Smooth muscle cell (in vitro differentiated cells): ENCODE measurements around the gene CD44. TPM values are rescaled to one million over a fixed set of nuclear protein-coding genes. Genes with fewer than 3 reads are reported as not detected.
A peak's percentile ranks its signal among the peaks of the same experiment; 100 is the strongest.

Source experiments
- DNase-seq: peaks from one replicate; lab custom pipeline; 2025; ENCODE audit not compliant: unreplicated experiment; lab: John Stamatoyannopoulos, UW
- H2AFZ ChIP-seq: fragments of 200-600 bp; sonication (generic); 2 replicates; pipeline ENCODE4 v1.6.0; 2016; ENCODE audit warnings: antibody characterized with exemption, low read depth, mild to moderate bottlenecking
- H3F3A ChIP-seq: fragments of 200-600 bp; sonication (generic); 2 replicates; pipeline ENCODE4 v1.6.0; 2017; ENCODE audit warnings: antibody characterized with exemption, low read depth
- H3K27ac ChIP-seq: fragments of 200-600 bp; sonication (generic); 2 replicates; pipeline ENCODE4 v1.5.1; 2016; ENCODE audit warnings: low read depth, mild to moderate bottlenecking
- H3K27me3 ChIP-seq: fragments of 200-600 bp; sonication (generic); 2 replicates; pipeline ENCODE4 v1.6.1; 2016; ENCODE audit warnings: low read depth, mild to moderate bottlenecking
- H3K36me3 ChIP-seq: fragments of 200-600 bp; sonication (generic); 2 replicates; pipeline ENCODE4 v1.5.1; 2016; ENCODE audit warnings: low read depth
- H3K4me1 ChIP-seq: fragments of 200-600 bp; sonication (generic); 2 replicates; pipeline ENCODE4 v1.5.1; 2016; ENCODE audit warnings: low read depth
- H3K4me2 ChIP-seq: fragments of 200-600 bp; sonication (generic); 2 replicates; pipeline ENCODE4 v1.6.0; 2016; ENCODE audit warnings: mild to moderate bottlenecking
- H3K4me3 ChIP-seq: fragments of 200-600 bp; sonication (generic); 2 replicates; pipeline ENCODE4 v1.5.1; 2016; ENCODE audit warnings: mild to moderate bottlenecking
- H3K79me2 ChIP-seq: fragments of 200-600 bp; sonication (generic); 2 replicates; pipeline ENCODE4 v1.6.0; 2016; ENCODE audit warnings: low read depth, mild to moderate bottlenecking
- H3K9ac ChIP-seq: fragments of 200-600 bp; sonication (generic); 2 replicates; pipeline ENCODE4 v1.6.0; 2016; ENCODE audit warnings: low read depth
- H3K9me3 ChIP-seq: fragments of 200-600 bp; sonication (generic); replicated peaks from 2 replicates; pipeline ENCODE4 v1.5.1; 2016; ENCODE audit warnings: low read depth
- H4K20me1 ChIP-seq: fragments of 200-600 bp; sonication (generic); 2 replicates; pipeline ENCODE4 v1.6.0; 2016; ENCODE audit warnings: low read depth
- CTCF ChIP-seq: fragments of 200-600 bp; sonication (generic); IDR thresholded peaks from 2 replicates; pipeline ENCODE4 v1.5.1; 2017; ENCODE audit warnings: borderline replicate concordance, mild to moderate bottlenecking, antibody characterized with exemption; ENCODE audit not compliant: insufficient read depth, poor library complexity, severe bottlenecking
- WGBS: methylation state at CpG from one replicate; pipeline ENCODE4 v1.1.7; 2016; ENCODE audit warnings: low lambda C conversion rate; 5-methylcytosine and 5-hydroxymethylcytosine counted together
- polyA plus RNA-seq: library from polyadenylated mRNA; unstranded; fragments of >200 nt; fragmentation: Nextera tagmentation; extraction: Ambion mirVana; gene quantifications from 2 replicates; pipeline ENCODE4 v1.2.1, GENCODE V29; 2016
- total RNA-seq: library from RNA; depleted of rRNA; stranded (reverse); fragments of >200 nt; gene quantifications from 2 replicates; pipeline ENCODE4 v1.2.3, GENCODE V29; 2014

Gene CD44
- total and polyA plus RNA-seq, 2 experiments from 2014 or later = 116 to 248 TPM

DNA sequence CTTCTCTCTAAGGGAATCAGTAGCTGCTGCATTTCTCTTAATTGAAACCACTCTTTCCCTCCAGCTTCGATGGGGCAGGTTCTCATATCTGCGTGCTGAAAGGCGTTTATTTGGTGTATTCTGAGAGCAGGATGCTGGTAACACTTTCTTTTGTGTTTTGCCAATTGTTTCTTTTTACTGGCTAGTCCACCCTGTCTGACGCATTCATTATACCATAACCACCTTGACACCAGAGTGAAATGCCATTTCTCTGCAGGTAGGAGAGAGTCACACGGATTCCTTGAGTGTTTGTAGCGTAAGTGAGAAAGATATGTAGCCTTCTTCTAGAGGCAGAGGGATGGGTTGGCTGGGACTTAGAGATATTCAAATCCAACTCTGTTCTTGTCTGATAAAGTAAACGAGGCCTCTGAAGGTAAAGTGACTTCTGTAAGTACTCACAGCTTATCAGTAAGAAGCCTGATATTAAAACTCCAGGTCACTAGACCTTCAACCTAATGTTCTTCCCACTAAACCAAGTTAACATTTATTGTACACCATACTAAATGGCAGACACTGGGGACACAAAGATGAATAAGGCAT is 21.4 kb downstream of the CD44 start:
- H3F3A ChIP-seq = peaks cover 4% of the 10 kb centered on the region
- H3K9ac ChIP-seq = no peak overlapping the region
- H3K36me3 ChIP-seq = no peaks in the 10 kb centered on the region
- H3K4me1 ChIP-seq = peaks cover 9% of the 10 kb centered on the region
- no peak for DNase-seq
- H3K27me3 ChIP-seq = no peaks in the 10 kb centered on the region
- TF ChIP-seq CTCF = no peak
- 80% methylated on average over 7 of the region's 7 CpGs for WGBS
- H3K4me2 ChIP-seq = no peak overlapping the region
- peaks cover 10% of the 10 kb centered on the region for H3K79me2 ChIP-seq
- peaks cover 55% of the 10 kb centered on the region for H4K20me1 ChIP-seq
- H3K27ac ChIP-seq = no peak overlapping the region
- no peak overlapping the region for H2AFZ ChIP-seq
- no peaks in the 10 kb centered on the region for H3K9me3 ChIP-seq
- H3K4me3 ChIP-seq = no peak overlapping the region

DNA sequence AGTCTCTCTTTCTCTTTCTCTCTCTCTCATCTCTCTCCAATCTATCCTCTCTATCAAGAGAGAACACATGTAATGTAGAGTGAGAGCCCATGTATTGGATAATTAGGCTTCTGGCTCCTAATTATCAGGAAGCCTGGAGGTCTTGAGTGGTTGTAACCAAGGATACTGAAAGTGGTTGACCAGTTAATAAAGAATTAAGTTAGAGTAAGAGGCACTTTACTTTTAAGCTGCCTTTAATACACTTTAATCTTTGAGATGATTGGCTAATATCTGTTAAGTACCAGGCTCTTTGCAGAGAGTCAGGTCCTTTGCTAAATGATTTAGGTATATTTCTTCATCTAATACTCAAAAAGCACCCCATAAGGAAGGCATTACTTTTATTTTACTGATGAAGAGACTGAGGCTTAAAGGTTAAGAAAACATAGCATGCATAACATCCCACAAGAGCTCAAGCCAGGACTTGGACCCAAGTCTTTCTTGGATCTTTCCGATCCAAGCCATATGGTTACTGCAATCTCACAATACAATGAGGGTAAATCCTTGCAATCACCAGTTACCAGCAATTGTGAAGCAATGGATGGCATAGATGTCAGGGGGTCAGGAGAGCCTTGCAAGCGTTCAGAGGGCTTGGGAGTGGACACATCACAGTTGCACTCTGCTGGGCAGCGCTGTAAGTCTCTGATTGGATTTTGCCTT is 22.1 kb downstream of the CD44 start:
- H3K79me2 ChIP-seq = peaks cover 8% of the 10 kb centered on the region
- H3F3A ChIP-seq = peaks cover 4% of the 10 kb centered on the region
- no peak for DNase-seq
- H3K9ac ChIP-seq = no peak overlapping the region
- no peak overlapping the region for H3K4me3 ChIP-seq
- H3K4me2 ChIP-seq = no peak overlapping the region
- no peak for TF ChIP-seq CTCF
- 82% methylated on average over 3 of the region's 3 CpGs for WGBS
- H3K9me3 ChIP-seq = no peaks in the 10 kb centered on the region
- no peaks in the 10 kb centered on the region for H3K36me3 ChIP-seq
- H3K4me1 ChIP-seq = peaks cover 16% of the 10 kb centered on the region
- H3K27me3 ChIP-seq = no peaks in the 10 kb centered on the region
- peaks cover 51% of the 10 kb centered on the region for H4K20me1 ChIP-seq
- H3K27ac ChIP-seq = no peak overlapping the region
- no peak overlapping the region for H2AFZ ChIP-seq

GRCh38 chr11:35162745-35163144 is 23.8 kb downstream of the CD44 start:
- WGBS = 90% methylated on average over 2 of the region's 2 CpGs
- no peaks in the 10 kb centered on the region for H3K9me3 ChIP-seq
- DNase-seq = no peak
- H3K9ac ChIP-seq = no peak overlapping the region
- H3K27me3 ChIP-seq = no peaks in the 10 kb centered on the region
- H3K79me2 ChIP-seq = peaks cover 12% of the 10 kb centered on the region
- H3K4me2 ChIP-seq = peak overlapping the region; percentile 15
- no peaks in the 10 kb centered on the region for H3K36me3 ChIP-seq
- no peak overlapping the region for H2AFZ ChIP-seq
- peaks cover 6% of the 10 kb centered on the region for H3F3A ChIP-seq
- peaks cover 31% of the 10 kb centered on the region for H3K4me1 ChIP-seq
- H4K20me1 ChIP-seq = peaks cover 37% of the 10 kb centered on the region
- peak overlapping the region; percentile 34 for H3K27ac ChIP-seq
- H3K4me3 ChIP-seq = no peak overlapping the region
- TF ChIP-seq CTCF = no peak

- H4K20me1 ChIP-seq = peaks cover 32% of the 10 kb centered on the region
- 88% methylated on average over 2 of the region's 2 CpGs for WGBS
- H3K27me3 ChIP-seq = no peaks in the 10 kb centered on the region
- H2AFZ ChIP-seq = no peak overlapping the region
- peak overlapping the region; percentile 15 for H3K4me2 ChIP-seq
- no peak for DNase-seq
- peaks cover 3% of the 10 kb centered on the region for H3F3A ChIP-seq
- peak overlapping the region; percentile 34 for H3K27ac ChIP-seq
- peaks cover 31% of the 10 kb centered on the region for H3K4me1 ChIP-seq
- H3K36me3 ChIP-seq = no peaks in the 10 kb centered on the region
- TF ChIP-seq CTCF = no peak
- H3K79me2 ChIP-seq = peaks cover 14% of the 10 kb centered on the region
- H3K9me3 ChIP-seq = no peaks in the 10 kb centered on the region
- H3K4me3 ChIP-seq = no peak overlapping the region
- no peak overlapping the region for H3K9ac ChIP-seq
Observed at GRCh38 chr11:35163209-35163608, 24.2 kb downstream of the CD44 start.
